ENCODE measurements around the gene NQO1. TPM values are rescaled to one million over a fixed set of nuclear protein-coding genes. Genes with fewer than 3 reads are reported as not detected.

Gene NQO1
- polyA plus RNA-seq, 1 of the 3 experiments (the other 2 are of a cell fraction), result 152 TPM

DNA sequence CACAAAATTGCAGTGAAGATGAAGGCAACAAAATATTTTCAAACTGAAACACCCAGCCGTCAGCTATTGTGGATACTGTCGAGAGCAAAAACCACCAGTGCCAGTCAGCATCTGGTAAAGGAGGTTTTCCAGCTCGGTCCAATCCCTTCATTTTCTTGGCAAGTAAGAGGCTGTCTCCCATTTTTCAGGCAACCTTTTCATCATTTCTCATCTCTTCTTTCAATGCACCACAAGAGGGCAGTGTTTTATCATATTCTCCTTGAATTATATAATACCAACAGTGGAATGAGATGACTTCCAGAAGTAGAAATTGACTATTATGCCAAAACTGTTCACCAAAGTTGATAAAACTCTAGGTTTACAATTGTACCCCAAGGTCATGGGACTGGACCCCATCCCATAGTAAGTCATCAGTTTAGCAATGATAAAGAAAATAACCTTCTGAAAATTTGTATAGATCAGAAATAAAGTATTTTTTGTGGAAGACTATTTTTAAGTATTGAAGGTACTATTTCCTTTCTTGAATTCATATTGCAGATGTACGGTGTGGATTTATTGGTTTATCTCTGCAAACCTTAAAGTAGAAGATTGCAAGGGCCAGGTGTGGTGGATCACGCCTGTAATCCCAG, 16.8 kb downstream of the NQO1 start:
- ChIA-PET POLR2A (no interaction called here), CTCF (interaction anchor here (0.6 to 6.1 kb wide), 28 partner anchors 9 to 316 kb away, joined by 3 to 67 read pairs (median 4); partner anchors contain the start of genes NOB1 and WWP2)
- DNase-seq, result peak; percentile 59
- H3K27me3 ChIP-seq (ENCODE audit: insufficient read depth), result no peaks in the 10 kb centered on the region
- no peaks in the 10 kb centered on the region for H3K9me3 ChIP-seq
- TF ChIP-seq FOXJ3 (CRISPR knock-in tag; IDR thresholded peaks at IDR 0.05) (no peak), RAD21 (IDR thresholded peaks at IDR 0.05; ENCODE audit: low read length) (peak; percentile 86), RFX5 (IDR thresholded peaks at IDR 0.05; ENCODE audit: low read length) (0 out of 2 replicates have a peak, but pooled peaks have one; percentile 45), SMC3 (IDR thresholded peaks at IDR 0.05; ENCODE audit: low read depth, low read length) (peak; percentile 56)
- TF ChIP-seq, protein P1, sequence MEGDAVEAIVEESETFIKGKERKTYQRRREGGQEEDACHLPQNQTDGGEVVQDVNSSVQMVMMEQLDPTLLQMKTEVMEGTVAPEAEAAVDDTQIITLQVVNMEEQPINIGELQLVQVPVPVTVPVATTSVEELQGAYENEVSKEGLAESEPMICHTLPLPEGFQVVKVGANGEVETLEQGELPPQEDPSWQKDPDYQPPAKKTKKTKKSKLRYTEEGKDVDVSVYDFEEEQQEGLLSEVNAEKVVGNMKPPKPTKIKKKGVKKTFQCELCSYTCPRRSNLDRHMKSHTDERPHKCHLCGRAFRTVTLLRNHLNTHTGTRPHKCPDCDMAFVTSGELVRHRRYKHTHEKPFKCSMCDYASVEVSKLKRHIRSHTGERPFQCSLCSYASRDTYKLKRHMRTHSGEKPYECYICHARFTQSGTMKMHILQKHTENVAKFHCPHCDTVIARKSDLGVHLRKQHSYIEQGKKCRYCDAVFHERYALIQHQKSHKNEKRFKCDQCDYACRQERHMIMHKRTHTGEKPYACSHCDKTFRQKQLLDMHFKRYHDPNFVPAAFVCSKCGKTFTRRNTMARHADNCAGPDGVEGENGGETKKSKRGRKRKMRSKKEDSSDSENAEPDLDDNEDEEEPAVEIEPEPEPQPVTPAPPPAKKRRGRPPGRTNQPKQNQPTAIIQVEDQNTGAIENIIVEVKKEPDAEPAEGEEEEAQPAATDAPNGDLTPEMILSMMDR (IDR thresholded peaks at IDR 0.05), result peak; percentile 77
- H3K4me3 ChIP-seq (ENCODE audit: low read depth in 2 of 2, low read length in 1 of 2), result no peak overlapping the region
- H3K9ac ChIP-seq, result no peak overlapping the region
- no peaks in the 10 kb centered on the region for H3K9me2 ChIP-seq
- peaks cover 5% of the 10 kb centered on the region; the same call in 1 of the 2 replicates for H3K79me2 ChIP-seq (ENCODE audit: insufficient read depth)
- no peaks in the 10 kb centered on the region for H4K20me1 ChIP-seq (ENCODE audit: insufficient read depth)
- H3K27ac ChIP-seq (ENCODE audit: low read depth in 2 of 2, low read length in 1 of 2), result peak overlapping the region in 1 of 2 experiments; percentile 26; a peak in 1 of 4 replicates
- peaks cover 32% of the 10 kb centered on the region for H3F3A ChIP-seq (replicated peaks; ENCODE audit: insufficient read depth)
- H2AFZ ChIP-seq (ENCODE audit: low read depth), result no peak overlapping the region
- H3K4me2 ChIP-seq, result no peak overlapping the region
- H3K4me1 ChIP-seq (ENCODE audit: control insufficient read depth in 1 of 2, insufficient read depth in 2 of 2, low read depth in 1 of 2, low read length in 1 of 2), result no peaks in the 10 kb centered on the region
- H3K36me3 ChIP-seq (replicated peaks in 1 of 2; ENCODE audit: control insufficient read depth in 1 of 2, insufficient read depth in 2 of 2, low read length in 1 of 2), result peaks cover 32 to 47% of the 10 kb centered on the region in 2 experiments
- WGBS (ENCODE audit: low lambda C conversion rate), result 45% methylated on average over 5 of the region's 5 CpGs

DNA sequence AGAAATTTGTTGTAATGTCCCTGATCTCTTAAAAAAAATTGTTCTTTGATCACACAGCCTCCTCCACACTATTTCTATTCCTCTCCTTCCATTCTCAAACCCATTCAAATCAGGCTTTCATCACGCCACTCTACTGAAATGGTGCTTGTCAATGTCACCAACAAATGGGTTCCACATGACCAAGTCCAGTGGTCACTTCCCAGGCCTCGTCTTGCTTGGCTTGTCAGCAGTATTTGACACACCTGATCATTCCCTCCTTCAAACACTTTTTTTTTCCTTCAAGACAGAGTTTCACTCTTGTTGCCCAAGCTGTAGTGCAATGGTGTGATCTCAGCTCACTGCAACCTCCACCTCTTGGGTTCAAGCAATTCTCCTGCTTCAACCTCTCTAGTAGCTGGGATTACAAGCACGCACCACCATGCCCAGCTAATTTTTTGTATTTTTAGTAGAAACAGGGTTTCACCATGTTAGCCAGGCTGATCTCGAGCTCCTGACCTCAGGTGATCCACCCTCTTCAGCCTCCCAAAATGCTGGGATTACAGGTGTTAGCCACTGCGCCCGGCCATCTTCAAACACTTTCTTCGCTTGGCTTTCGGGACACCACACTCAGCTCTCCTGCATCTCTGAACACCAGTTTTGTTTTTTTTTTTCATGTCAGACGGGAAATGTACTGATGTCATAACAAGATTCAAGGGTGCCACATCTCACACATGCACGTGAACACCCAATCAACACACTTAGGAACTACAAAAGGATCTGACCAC, 18.3 kb downstream of the NQO1 start:
- Histone ChIP-seq H3K4me2 (no peak overlapping the region), H3K4me3 (ENCODE audit: low read depth in 2 of 2, low read length in 1 of 2) (no peak overlapping the region), H3K4me1 (ENCODE audit: control insufficient read depth in 1 of 2, insufficient read depth in 2 of 2, low read depth in 1 of 2, low read length in 1 of 2) (peaks cover 0 to 1% of the 10 kb centered on the region in 2 experiments; a peak in 1 of 4 replicates), H3K27me3 (ENCODE audit: insufficient read depth) (no peaks in the 10 kb centered on the region), H3K9me2 (no peaks in the 10 kb centered on the region), H3K79me2 (ENCODE audit: insufficient read depth) (peaks cover 8% of the 10 kb centered on the region; the same call in 1 of the 2 replicates), H2AFZ (ENCODE audit: low read depth) (no peak overlapping the region), H3K27ac (ENCODE audit: low read depth in 2 of 2, low read length in 1 of 2) (no peak overlapping the region), H3K9ac (no peak overlapping the region), H3F3A (replicated peaks; ENCODE audit: insufficient read depth) (peaks cover 35% of the 10 kb centered on the region), H4K20me1 (ENCODE audit: insufficient read depth) (no peaks in the 10 kb centered on the region), H3K36me3 (replicated peaks in 1 of 2; ENCODE audit: control insufficient read depth in 1 of 2, insufficient read depth in 2 of 2, low read length in 1 of 2) (peaks cover 40 to 56% of the 10 kb centered on the region in 2 experiments), H3K9me3 (no peaks in the 10 kb centered on the region)
- ChIA-PET CTCF (interaction anchor here (0.6 to 6.1 kb wide), 12 partner anchors 9 to 312 kb away, joined by 3 to 67 read pairs (median 4); partner anchors contain the start of gene NOB1), POLR2A (no interaction called here)
- WGBS (ENCODE audit: low lambda C conversion rate), result 94% methylated on average over 10 of the region's 10 CpGs
- no peak for DNase-seq
- TF ChIP-seq POLR2AphosphoS5 (IDR thresholded peaks at IDR 0.05; ENCODE audit: low read depth, low read length) (no peak), TEAD4 (IDR thresholded peaks at IDR 0.05; ENCODE audit: borderline replicate concordance, insufficient read depth) (no peak), GATA2 (CRISPR knock-in tag; IDR thresholded peaks at IDR 0.05) (no peak), EP300 (IDR thresholded peaks at IDR 0.05; ENCODE audit: borderline replicate concordance in 1 of 2, low read depth in 1 of 2, low read length in 1 of 2) (no peak), NFIC (IDR thresholded peaks at IDR 0.05; ENCODE audit: borderline replicate concordance) (no peak), SMC3 (IDR thresholded peaks at IDR 0.05; ENCODE audit: low read depth, low read length) (no peak), FOXJ3 (CRISPR knock-in tag; IDR thresholded peaks at IDR 0.05) (no peak), RFX5 (IDR thresholded peaks at IDR 0.05; ENCODE audit: low read length) (no peak), MXI1 (IDR thresholded peaks at IDR 0.05; ENCODE audit: low read depth, low read length) (no peak)
- TF ChIP-seq, protein P2, sequence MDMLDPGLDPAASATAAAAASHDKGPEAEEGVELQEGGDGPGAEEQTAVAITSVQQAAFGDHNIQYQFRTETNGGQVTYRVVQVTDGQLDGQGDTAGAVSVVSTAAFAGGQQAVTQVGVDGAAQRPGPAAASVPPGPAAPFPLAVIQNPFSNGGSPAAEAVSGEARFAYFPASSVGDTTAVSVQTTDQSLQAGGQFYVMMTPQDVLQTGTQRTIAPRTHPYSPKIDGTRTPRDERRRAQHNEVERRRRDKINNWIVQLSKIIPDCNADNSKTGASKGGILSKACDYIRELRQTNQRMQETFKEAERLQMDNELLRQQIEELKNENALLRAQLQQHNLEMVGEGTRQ (IDR thresholded peaks at IDR 0.05; ENCODE audit: borderline replicate concordance, low read depth, low read length), result no peak
- TF ChIP-seq, protein P3, sequence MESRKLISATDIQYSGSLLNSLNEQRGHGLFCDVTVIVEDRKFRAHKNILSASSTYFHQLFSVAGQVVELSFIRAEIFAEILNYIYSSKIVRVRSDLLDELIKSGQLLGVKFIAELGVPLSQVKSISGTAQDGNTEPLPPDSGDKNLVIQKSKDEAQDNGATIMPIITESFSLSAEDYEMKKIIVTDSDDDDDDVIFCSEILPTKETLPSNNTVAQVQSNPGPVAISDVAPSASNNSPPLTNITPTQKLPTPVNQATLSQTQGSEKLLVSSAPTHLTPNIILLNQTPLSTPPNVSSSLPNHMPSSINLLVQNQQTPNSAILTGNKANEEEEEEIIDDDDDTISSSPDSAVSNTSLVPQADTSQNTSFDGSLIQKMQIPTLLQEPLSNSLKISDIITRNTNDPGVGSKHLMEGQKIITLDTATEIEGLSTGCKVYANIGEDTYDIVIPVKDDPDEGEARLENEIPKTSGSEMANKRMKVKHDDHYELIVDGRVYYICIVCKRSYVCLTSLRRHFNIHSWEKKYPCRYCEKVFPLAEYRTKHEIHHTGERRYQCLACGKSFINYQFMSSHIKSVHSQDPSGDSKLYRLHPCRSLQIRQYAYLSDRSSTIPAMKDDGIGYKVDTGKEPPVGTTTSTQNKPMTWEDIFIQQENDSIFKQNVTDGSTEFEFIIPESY (IDR thresholded peaks at IDR 0.05; ENCODE audit: borderline replicate concordance, low read depth), result no peak
